HEK293 (cell line): ENCODE measurements around the gene PCSK6.

Experiments used
- CTCF ChIP-seq: fragments of 450-650 bp; formaldehyde crosslinking; IDR thresholded peaks from 2 replicates; pipeline ENCODE4 v1.5.1; 2016; ENCODE audit warnings: missing biosample characterization, missing genetic modification characterization
- PRDM4 ChIP-seq: fragments of 450-650 bp; formaldehyde crosslinking; IDR thresholded peaks from 2 replicates; pipeline ENCODE4 v1.5.1; 2017; ENCODE audit warnings: missing biosample characterization, missing genetic modification characterization
- ZNF202 ChIP-seq: fragments of 450-650 bp; formaldehyde crosslinking; IDR thresholded peaks from 2 replicates; pipeline ENCODE4 v1.5.1; 2016; ENCODE audit warnings: missing biosample characterization, missing genetic modification characterization, borderline replicate concordance
- ZNF274 ChIP-seq, 2 experiments: fragments of 200-500 bp in 1 of 2; fragments of 450-650 bp in 1 of 2; sonication (Bioruptor generic) in 1 of 2; formaldehyde crosslinking in 1 of 2; IDR thresholded peaks; 2 replicates each; pipeline versions ENCODE4 v1.5.1 to v1.6.1; 2014 to 2016; ENCODE audit warnings: borderline replicate concordance in 1 of 2, inconsistent platforms in 1 of 2, low read length in 1 of 2, missing biosample characterization in 1 of 2, missing genetic modification characterization in 1 of 2
- ZSCAN30 ChIP-seq: fragments of 450-650 bp; IDR thresholded peaks from 2 replicates; pipeline ENCODE4 v1.5.1; 2018; ENCODE audit warnings: missing biosample characterization, mild to moderate bottlenecking, missing genetic modification characterization, moderate library complexity

GRCh38 chr15:101427606-101428487 lies 61.7 kb downstream of the PCSK6 start:
- no peak for TF ChIP-seq PRDM4 (tag by site-specific recombination)
- no peak for TF ChIP-seq ZSCAN30
- TF ChIP-seq ZNF202 (tag by site-specific recombination), result no peak
- TF ChIP-seq CTCF, result no peak
- no peak for TF ChIP-seq ZNF274 (IDR thresholded peaks at IDR 0.05; ENCODE audit: low read length)
- TF ChIP-seq ZNF274 (tag by site-specific recombination; IDR thresholded peaks at IDR 0.05; ENCODE audit: borderline replicate concordance), result no peak
